SJCRH30 (cell line): ENCODE measurements around the gene CES4A. TPM values are rescaled to one million over a fixed set of nuclear protein-coding genes. Genes with fewer than 3 reads are reported as not detected.
A peak's percentile ranks its signal among the peaks of the same experiment; 100 is the strongest.
"Not testable (repeated sequence)": the region's sequence is repeated elsewhere in the genome, so short reads cannot be mapped to it uniquely, and the experiment has no call there.

Experiments used
- DNase-seq, 2 experiments: peaks; one replicate each; pipeline ENCODE4 v3.0.0-alpha.2; 2015 to 2020
- H3K27ac ChIP-seq: fragments of 250-450 bp; sonication (Bioruptor Pico); 2 replicates; pipeline ENCODE4 v1.5.1; 2020; ENCODE audit warnings: mild to moderate bottlenecking, moderate library complexity
- H3K27me3 ChIP-seq: fragments of 250-450 bp; sonication (Bioruptor Pico); 2 replicates; pipeline ENCODE4 v1.5.1; 2020; ENCODE audit warnings: mild to moderate bottlenecking, moderate library complexity
- H3K36me3 ChIP-seq: fragments of 250-450 bp; sonication (Bioruptor Pico); 2 replicates; pipeline ENCODE4 v1.5.1; 2020; ENCODE audit warnings: mild to moderate bottlenecking, moderate library complexity
- H3K4me1 ChIP-seq: fragments of 250-450 bp; sonication (Bioruptor Pico); 2 replicates; pipeline ENCODE4 v1.5.1; 2020; ENCODE audit warnings: mild to moderate bottlenecking, moderate library complexity
- H3K4me3 ChIP-seq: fragments of 250-450 bp; sonication (Bioruptor Pico); 2 replicates; pipeline ENCODE4 v1.5.1; 2020; ENCODE audit warnings: mild to moderate bottlenecking, moderate library complexity
- H3K9me3 ChIP-seq: fragments of 250-450 bp; sonication (Bioruptor Pico); replicated peaks from 2 replicates; pipeline ENCODE4 v1.5.1; 2020; ENCODE audit warnings: mild to moderate bottlenecking, moderate library complexity
- total RNA-seq: library from RNA; depleted of rRNA; stranded (reverse); fragments of >200 nt; shearing (Covaris generic); gene quantifications from 2 replicates; pipeline ENCODE4 v1.2.3, GENCODE V29; 2014; rRNA removed

CES4A gene
- not detected in 2 replicates for total RNA-seq

GRCh38 chr16:66988197-66988788 lies at the start of gene CES4A:
CES4A (plus strand) TSS chr16:66988589; CDS start chr16:66988773, 184 bp downstream.
- Histone ChIP-seq H3K27ac (no peak within 1 kb of the TSS), H3K9me3 (no peaks in the 10 kb centered on the region), H3K36me3 (no peaks in the 10 kb centered on the region), H3K4me1 (no peaks in the 10 kb centered on the region), H3K27me3 (peaks cover 3% of the 10 kb centered on the region; the same call in 1 of the 2 replicates), H3K4me3 (no peak within 1 kb of the TSS)
- DNase-seq = no peak

- Histone ChIP-seq H3K9me3 (no peaks in the 10 kb centered on the region), H3K4me1 (no peaks in the 10 kb centered on the region), H3K27ac (no peak overlapping the region), H3K36me3 (peaks cover 6% of the 10 kb centered on the region; the same call in 1 of the 2 replicates), H3K27me3 (no peaks in the 10 kb centered on the region), H3K4me3 (no peak overlapping the region)
- no peak for DNase-seq
Measured at GRCh38 chr16:66939366-66939765, 49.0 kb upstream of the CES4A start.

GRCh38 chr16:66940236-66940635 lies 48.2 kb upstream of the CES4A start:
- Histone ChIP-seq H3K4me3 (no peak overlapping the region), H3K27me3 (no peaks in the 10 kb centered on the region), H3K9me3 (no peaks in the 10 kb centered on the region), H3K4me1 (no peaks in the 10 kb centered on the region), H3K27ac (no peak overlapping the region), H3K36me3 (peaks cover 6% of the 10 kb centered on the region; the same call in 1 of the 2 replicates)
- no peak for DNase-seq

- no peak for DNase-seq
- no peaks in the 10 kb centered on the region for H3K4me1 ChIP-seq
- no peak overlapping the region for H3K4me3 ChIP-seq
- no peaks in the 10 kb centered on the region for H3K9me3 ChIP-seq
- peaks cover 6% of the 10 kb centered on the region; the same call in 1 of the 2 replicates for H3K36me3 ChIP-seq
- H3K27me3 ChIP-seq = no peaks in the 10 kb centered on the region
- no peak overlapping the region for H3K27ac ChIP-seq
Measured at GRCh38 chr16:66942981-66943380, 45.4 kb upstream of the CES4A start.

GRCh38 chr16:66943426-66944053 lies 44.8 kb upstream of the CES4A start:
- H3K4me3 ChIP-seq = no peak overlapping the region
- no peak for DNase-seq
- peaks cover 6% of the 10 kb centered on the region; the same call in 1 of the 2 replicates for H3K36me3 ChIP-seq
- no peak overlapping the region for H3K27ac ChIP-seq
- no peaks in the 10 kb centered on the region for H3K27me3 ChIP-seq
- no peaks in the 10 kb centered on the region for H3K9me3 ChIP-seq
- H3K4me1 ChIP-seq = no peaks in the 10 kb centered on the region

- no peak for DNase-seq
- Histone ChIP-seq H3K27ac (no peak overlapping the region), H3K36me3 (peaks cover 3% of the 10 kb centered on the region; the same call in 1 of the 2 replicates), H3K9me3 (no peaks in the 10 kb centered on the region), H3K4me3 (no peak overlapping the region), H3K27me3 (no peaks in the 10 kb centered on the region), H3K4me1 (no peaks in the 10 kb centered on the region)
Measured at GRCh38 chr16:66944054-66944441, 44.3 kb upstream of the CES4A start.

GRCh38 chr16:66944971-66945370 lies 43.4 kb upstream of the CES4A start:
- H3K4me1 ChIP-seq, H3K36me3 ChIP-seq, H3K27me3 ChIP-seq, H3K9me3 ChIP-seq, H3K4me3 ChIP-seq, H3K27ac ChIP-seq, DNase-seq: not testable (repeated sequence)

- no peak for DNase-seq
- no peak overlapping the region for H3K4me3 ChIP-seq
- H3K27ac ChIP-seq = no peak overlapping the region
- no peaks in the 10 kb centered on the region for H3K27me3 ChIP-seq
- H3K9me3 ChIP-seq = no peaks in the 10 kb centered on the region
- H3K4me1 ChIP-seq = no peaks in the 10 kb centered on the region
- peaks cover 3% of the 10 kb centered on the region; the same call in 1 of the 2 replicates for H3K36me3 ChIP-seq
Measured at GRCh38 chr16:66945939-66946338, 42.5 kb upstream of the CES4A start.

GRCh38 chr16:66946541-66946940 lies 41.8 kb upstream of the CES4A start:
- Histone ChIP-seq H3K36me3 (peaks cover 3% of the 10 kb centered on the region; the same call in 1 of the 2 replicates), H3K4me3 (no peak overlapping the region), H3K27me3 (no peaks in the 10 kb centered on the region), H3K27ac (no peak overlapping the region), H3K4me1 (no peaks in the 10 kb centered on the region), H3K9me3 (no peaks in the 10 kb centered on the region; the same call in 1 of the 2 replicates)
- no peak for DNase-seq

GRCh38 chr16:66946974-66947301 lies 41.5 kb upstream of the CES4A start:
- no peak for DNase-seq
- Histone ChIP-seq H3K27me3 (no peaks in the 10 kb centered on the region), H3K9me3 (no peaks in the 10 kb centered on the region; the same call in 1 of the 2 replicates), H3K4me3 (no peak overlapping the region), H3K36me3 (peaks cover 3% of the 10 kb centered on the region; the same call in 1 of the 2 replicates), H3K4me1 (no peaks in the 10 kb centered on the region), H3K27ac (no peak overlapping the region)

- peaks cover 3% of the 10 kb centered on the region; the same call in 1 of the 2 replicates for H3K36me3 ChIP-seq
- H3K9me3 ChIP-seq = no peaks in the 10 kb centered on the region; the same call in 1 of the 2 replicates
- no peaks in the 10 kb centered on the region for H3K27me3 ChIP-seq
- peak; percentile 81 to 96 for DNase-seq
- no peaks in the 10 kb centered on the region for H3K4me1 ChIP-seq
- no peak overlapping the region for H3K27ac ChIP-seq
- no peak overlapping the region for H3K4me3 ChIP-seq
Measured at GRCh38 chr16:66947302-66948065, 40.9 kb upstream of the CES4A start.

- Histone ChIP-seq H3K27me3 (no peaks in the 10 kb centered on the region), H3K4me3 (no peak overlapping the region), H3K27ac (no peak overlapping the region), H3K36me3 (no peaks in the 10 kb centered on the region), H3K4me1 (no peaks in the 10 kb centered on the region), H3K9me3 (no peaks in the 10 kb centered on the region; the same call in 1 of the 2 replicates)
- no peak for DNase-seq
Measured at GRCh38 chr16:66948134-66948836, 40.1 kb upstream of the CES4A start.

- Histone ChIP-seq H3K4me1 (0 out of 2 replicates have a peak, but pooled peaks cover 3% of the 10 kb centered on the region), H3K27ac (no peak overlapping the region), H3K27me3 (no peaks in the 10 kb centered on the region), H3K36me3 (no peaks in the 10 kb centered on the region), H3K4me3 (no peak overlapping the region), H3K9me3 (no peaks in the 10 kb centered on the region; the same call in 1 of the 2 replicates)
- DNase-seq = no peak
Measured at GRCh38 chr16:66948837-66949225, 39.6 kb upstream of the CES4A start.

- H3K27ac ChIP-seq = no peak overlapping the region
- H3K4me1 ChIP-seq = 0 out of 2 replicates have a peak, but pooled peaks cover 3% of the 10 kb centered on the region
- no peaks in the 10 kb centered on the region; the same call in 1 of the 2 replicates for H3K9me3 ChIP-seq
- no peaks in the 10 kb centered on the region for H3K36me3 ChIP-seq
- no peak for DNase-seq
- no peak overlapping the region for H3K4me3 ChIP-seq
- no peaks in the 10 kb centered on the region for H3K27me3 ChIP-seq
Measured at GRCh38 chr16:66949472-66949871, 38.9 kb upstream of the CES4A start.
